ENCODE results near the gene NYAP2.

DNA sequence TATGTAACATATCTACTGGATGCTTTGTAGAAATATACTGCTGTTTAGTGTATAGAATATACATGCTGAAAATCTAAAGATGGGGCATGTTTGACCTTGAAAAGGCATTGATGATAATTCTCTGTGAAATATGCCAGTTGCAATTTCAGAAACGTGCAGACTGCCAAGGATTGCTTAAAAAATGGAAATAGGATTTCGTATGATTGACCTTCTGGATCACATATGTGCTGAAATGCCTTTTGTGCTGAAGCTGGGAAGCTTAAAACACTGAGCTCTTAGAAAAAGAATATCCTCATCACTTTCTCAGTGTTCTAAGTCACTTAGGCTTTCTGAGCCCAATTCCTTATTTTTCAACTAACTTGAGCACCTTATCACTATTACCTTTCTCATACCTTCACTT lies 14.3 kb downstream of the NYAP2 start:
- TF ChIP-seq CTCF (IDR thresholded peaks at IDR 0.05) = no peak
- TF ChIP-seq POLR2A (IDR thresholded peaks at IDR 0.05) = no peak
